ENCODE results near the gene PLPP1.

PLPP1 gene

DNA sequence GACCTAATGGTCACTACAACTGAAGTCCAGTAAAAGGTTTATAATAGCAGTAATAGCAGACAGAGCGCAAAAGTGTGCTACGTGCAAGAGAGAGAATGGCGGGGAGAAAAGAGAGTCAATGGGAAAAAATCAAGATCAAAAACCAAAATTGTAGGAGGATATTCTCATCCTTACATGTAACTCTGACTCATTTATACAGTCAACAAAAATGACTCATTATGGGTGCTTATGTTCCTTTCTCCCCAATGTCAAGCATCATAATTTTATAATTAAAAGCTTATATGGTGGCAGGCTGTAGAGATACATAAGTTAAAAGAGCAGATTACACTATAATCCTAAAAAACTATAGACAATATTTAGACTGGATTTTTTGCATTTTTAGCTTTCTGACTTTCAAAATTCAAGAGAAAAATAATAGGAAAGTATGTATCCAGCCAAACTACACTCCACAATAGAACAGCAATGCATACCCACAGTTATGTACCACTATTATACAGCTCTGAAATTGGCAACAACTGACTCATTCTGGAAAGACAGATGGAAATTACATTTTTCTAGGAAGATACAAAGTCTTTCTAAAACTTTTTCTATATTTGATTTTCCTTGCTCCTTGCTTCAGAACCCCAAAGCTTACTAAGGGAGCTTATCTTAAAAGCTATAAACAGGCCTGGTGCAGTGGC is 78.4 kb downstream of the PLPP1 start:
- peaks cover 3 to 7% of the 10 kb centered on the region in 2 donors for H3K36me3 ChIP-seq (ENCODE audit: control insufficient read depth in 2 of 2, insufficient read depth in 2 of 2, low read length in 2 of 2)
- no peak overlapping the region for H3K27ac ChIP-seq (ENCODE audit: low read depth in 2 of 2, low read length in 2 of 2)
- H3K4me3 ChIP-seq (ENCODE audit: low read length in 2 of 2): no peak overlapping the region
- H3K27me3 ChIP-seq (ENCODE audit: control insufficient read depth in 2 of 2, insufficient read depth in 2 of 2, low read length in 2 of 2): no peaks in the 10 kb centered on the region
- H3K9me3 ChIP-seq (ENCODE audit: control insufficient read depth in 2 of 2, low read length in 2 of 2): no peaks in the 10 kb centered on the region
- no peaks in the 10 kb centered on the region for H3K4me1 ChIP-seq (ENCODE audit: control insufficient read depth in 2 of 2, insufficient read depth in 2 of 2, low read length in 2 of 2)
- H3K9ac ChIP-seq (ENCODE audit: low read depth in 1 of 2, low read length in 2 of 2): no peak overlapping the region

GRCh38 chr5:55454282-55454681 is 80.5 kb downstream of the PLPP1 start:
- Histone ChIP-seq H3K36me3 (ENCODE audit: control insufficient read depth in 2 of 2, insufficient read depth in 2 of 2, low read length in 2 of 2) (peaks cover 5 to 7% of the 10 kb centered on the region in 2 donors), H3K27me3 (ENCODE audit: control insufficient read depth in 2 of 2, insufficient read depth in 2 of 2, low read length in 2 of 2) (no peaks in the 10 kb centered on the region), H3K9me3 (ENCODE audit: control insufficient read depth in 2 of 2, low read length in 2 of 2) (no peaks in the 10 kb centered on the region), H3K4me1 (ENCODE audit: control insufficient read depth in 2 of 2, insufficient read depth in 2 of 2, low read length in 2 of 2) (no peaks in the 10 kb centered on the region), H3K9ac (ENCODE audit: low read depth in 1 of 2, low read length in 2 of 2) (no peak overlapping the region), H3K4me3 (ENCODE audit: low read length in 2 of 2) (no peak overlapping the region), H3K27ac (ENCODE audit: low read depth in 2 of 2, low read length in 2 of 2) (no peak overlapping the region)

GRCh38 chr5:55453211-55453610 is 81.6 kb downstream of the PLPP1 start:
- Histone ChIP-seq H3K27ac (ENCODE audit: low read depth in 2 of 2, low read length in 2 of 2) (no peak overlapping the region), H3K27me3 (ENCODE audit: control insufficient read depth in 2 of 2, insufficient read depth in 2 of 2, low read length in 2 of 2) (no peaks in the 10 kb centered on the region), H3K9me3 (ENCODE audit: control insufficient read depth in 2 of 2, low read length in 2 of 2) (no peaks in the 10 kb centered on the region), H3K36me3 (ENCODE audit: control insufficient read depth in 2 of 2, insufficient read depth in 2 of 2, low read length in 2 of 2) (peaks cover 5 to 7% of the 10 kb centered on the region in 2 donors), H3K4me3 (ENCODE audit: low read length in 2 of 2) (no peak overlapping the region), H3K9ac (ENCODE audit: low read depth in 1 of 2, low read length in 2 of 2) (no peak overlapping the region), H3K4me1 (ENCODE audit: control insufficient read depth in 2 of 2, insufficient read depth in 2 of 2, low read length in 2 of 2) (no peaks in the 10 kb centered on the region)

DNA sequence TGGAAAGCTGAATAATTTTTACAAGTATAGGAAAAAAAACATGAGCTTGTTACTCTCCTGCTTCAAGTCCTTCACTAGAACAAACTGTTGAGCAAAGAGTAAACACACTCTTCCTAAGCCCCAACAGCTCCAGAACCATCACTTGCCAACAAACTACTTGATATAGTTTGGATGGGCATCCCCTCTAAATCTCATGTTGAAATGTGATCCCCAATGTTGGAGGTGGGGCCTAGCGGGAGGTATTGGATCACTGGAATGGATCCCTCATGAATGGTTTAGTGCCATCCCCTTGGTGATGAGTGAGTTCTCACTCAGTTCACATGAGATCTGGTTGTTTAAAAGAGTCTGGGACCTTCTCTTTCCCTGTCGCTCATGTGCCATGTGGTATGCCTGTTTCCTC is 82.8 kb downstream of the PLPP1 start:
- no peak overlapping the region for H3K4me3 ChIP-seq (ENCODE audit: low read length in 2 of 2)
- no peak overlapping the region for H3K27ac ChIP-seq (ENCODE audit: low read depth in 2 of 2, low read length in 2 of 2)
- H3K4me1 ChIP-seq (ENCODE audit: control insufficient read depth in 2 of 2, insufficient read depth in 2 of 2, low read length in 2 of 2): no peaks in the 10 kb centered on the region
- no peak overlapping the region for H3K9ac ChIP-seq (ENCODE audit: low read depth in 1 of 2, low read length in 2 of 2)
- H3K27me3 ChIP-seq (ENCODE audit: control insufficient read depth in 2 of 2, insufficient read depth in 2 of 2, low read length in 2 of 2): no peaks in the 10 kb centered on the region
- H3K9me3 ChIP-seq (ENCODE audit: control insufficient read depth in 2 of 2, low read length in 2 of 2): no peaks in the 10 kb centered on the region
- peaks cover 5 to 7% of the 10 kb centered on the region in 2 donors for H3K36me3 ChIP-seq (ENCODE audit: control insufficient read depth in 2 of 2, insufficient read depth in 2 of 2, low read length in 2 of 2)

DNA sequence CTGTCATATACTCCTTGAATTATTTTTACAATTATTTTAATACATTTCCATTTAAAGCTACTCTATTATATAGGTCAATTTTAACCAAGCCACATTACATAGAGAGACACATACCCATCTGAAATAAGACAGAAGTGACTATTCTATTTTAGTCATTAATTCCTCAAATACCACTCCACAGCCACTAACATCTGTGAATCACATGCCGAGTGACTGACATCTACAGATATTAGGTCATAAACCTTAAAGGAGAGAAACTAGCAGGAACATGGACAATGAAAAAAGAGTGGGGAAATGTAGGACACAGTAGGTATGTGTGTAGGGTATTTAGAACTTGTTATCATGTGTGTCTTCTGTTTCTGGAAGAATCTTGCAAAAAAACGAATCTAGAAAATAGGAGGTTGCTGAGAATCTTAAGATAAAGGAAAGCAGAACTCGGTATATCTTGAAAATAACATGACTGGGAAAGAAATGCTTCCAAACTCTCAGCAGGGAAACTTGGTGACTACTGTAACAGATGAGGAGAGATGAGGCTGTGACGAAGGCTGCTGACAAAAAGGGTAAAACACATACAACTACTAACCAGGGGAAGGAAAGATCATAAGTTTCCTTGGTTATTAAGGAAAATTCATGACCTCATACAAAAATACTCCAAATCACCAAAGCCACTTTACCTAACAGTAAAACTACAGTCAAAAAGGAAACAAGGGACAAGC is 84.6 kb downstream of the PLPP1 start:
- no peak overlapping the region for H3K4me3 ChIP-seq (ENCODE audit: low read length in 2 of 2)
- no peak overlapping the region for H3K27ac ChIP-seq (ENCODE audit: low read depth in 2 of 2, low read length in 2 of 2)
- H3K9me3 ChIP-seq (ENCODE audit: control insufficient read depth in 2 of 2, low read length in 2 of 2): no peaks in the 10 kb centered on the region
- H3K27me3 ChIP-seq (ENCODE audit: control insufficient read depth in 2 of 2, insufficient read depth in 2 of 2, low read length in 2 of 2): no peaks in the 10 kb centered on the region
- H3K9ac ChIP-seq (ENCODE audit: low read depth in 1 of 2, low read length in 2 of 2): no peak overlapping the region
- H3K36me3 ChIP-seq (ENCODE audit: control insufficient read depth in 2 of 2, insufficient read depth in 2 of 2, low read length in 2 of 2): peaks cover 3 to 7% of the 10 kb centered on the region in 2 donors
- H3K4me1 ChIP-seq (ENCODE audit: control insufficient read depth in 2 of 2, insufficient read depth in 2 of 2, low read length in 2 of 2): no peaks in the 10 kb centered on the region

DNA sequence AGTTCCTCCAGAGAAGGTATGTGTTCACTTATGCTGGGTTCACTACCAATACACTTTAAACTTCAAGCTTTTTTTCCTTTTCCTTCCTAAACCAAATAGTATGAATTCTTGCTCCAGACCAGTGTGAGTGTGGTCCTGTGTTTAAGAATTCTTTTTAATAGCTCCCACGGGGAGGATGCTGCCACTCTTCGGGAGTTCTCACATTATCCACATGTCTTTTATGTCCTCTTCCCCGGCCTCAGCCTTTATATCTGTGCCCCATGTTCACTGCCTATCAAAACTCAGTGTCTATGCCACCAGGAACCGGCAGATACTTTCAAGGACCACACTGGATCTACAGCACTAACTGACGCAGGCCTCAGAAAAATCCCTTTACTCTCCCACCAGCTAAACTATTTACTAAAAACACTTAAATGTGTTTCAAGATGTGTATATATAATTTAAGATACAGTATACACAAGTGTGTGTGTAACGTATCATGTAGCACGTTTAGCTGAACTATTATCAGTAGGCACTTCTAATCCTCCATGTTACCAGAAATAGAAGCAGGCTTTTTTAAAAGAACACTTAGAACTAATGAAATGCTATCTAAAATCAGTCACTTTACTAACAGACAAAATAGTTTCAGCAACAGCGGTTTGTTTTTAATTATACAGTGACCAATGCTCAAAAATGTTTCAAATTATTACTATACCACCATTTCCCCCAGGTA is 88.0 kb downstream of the PLPP1 start:
- no peaks in the 10 kb centered on the region for H3K9me3 ChIP-seq (ENCODE audit: control insufficient read depth in 2 of 2, low read length in 2 of 2)
- H3K4me3 ChIP-seq (ENCODE audit: low read length in 2 of 2): no peak overlapping the region
- peaks cover 1 to 3% of the 10 kb centered on the region in 2 donors for H3K36me3 ChIP-seq (ENCODE audit: control insufficient read depth in 2 of 2, insufficient read depth in 2 of 2, low read length in 2 of 2)
- H3K27me3 ChIP-seq (ENCODE audit: control insufficient read depth in 2 of 2, insufficient read depth in 2 of 2, low read length in 2 of 2): no peaks in the 10 kb centered on the region
- H3K27ac ChIP-seq (ENCODE audit: low read depth in 2 of 2, low read length in 2 of 2): no peak overlapping the region
- no peaks in the 10 kb centered on the region for H3K4me1 ChIP-seq (ENCODE audit: control insufficient read depth in 2 of 2, insufficient read depth in 2 of 2, low read length in 2 of 2)
- no peak overlapping the region for H3K9ac ChIP-seq (ENCODE audit: low read depth in 1 of 2, low read length in 2 of 2)

- H3K4me1 ChIP-seq (ENCODE audit: control insufficient read depth in 2 of 2, insufficient read depth in 2 of 2, low read length in 2 of 2): peaks cover 0 to under 1% of the 10 kb centered on the region in 2 donors
- peaks cover 9 to 13% of the 10 kb centered on the region in 2 donors for H3K36me3 ChIP-seq (ENCODE audit: control insufficient read depth in 2 of 2, insufficient read depth in 2 of 2, low read length in 2 of 2)
- no peaks in the 10 kb centered on the region for H3K27me3 ChIP-seq (ENCODE audit: control insufficient read depth in 2 of 2, insufficient read depth in 2 of 2, low read length in 2 of 2)
- no peak overlapping the region for H3K4me3 ChIP-seq (ENCODE audit: low read length in 2 of 2)
- no peak overlapping the region for H3K27ac ChIP-seq (ENCODE audit: low read depth in 2 of 2, low read length in 2 of 2)
- no peaks in the 10 kb centered on the region for H3K9me3 ChIP-seq (ENCODE audit: control insufficient read depth in 2 of 2, low read length in 2 of 2)
- no peak overlapping the region for H3K9ac ChIP-seq (ENCODE audit: low read depth in 1 of 2, low read length in 2 of 2)
Observed at GRCh38 chr5:55445791-55446190, 89.0 kb downstream of the PLPP1 start.

DNA sequence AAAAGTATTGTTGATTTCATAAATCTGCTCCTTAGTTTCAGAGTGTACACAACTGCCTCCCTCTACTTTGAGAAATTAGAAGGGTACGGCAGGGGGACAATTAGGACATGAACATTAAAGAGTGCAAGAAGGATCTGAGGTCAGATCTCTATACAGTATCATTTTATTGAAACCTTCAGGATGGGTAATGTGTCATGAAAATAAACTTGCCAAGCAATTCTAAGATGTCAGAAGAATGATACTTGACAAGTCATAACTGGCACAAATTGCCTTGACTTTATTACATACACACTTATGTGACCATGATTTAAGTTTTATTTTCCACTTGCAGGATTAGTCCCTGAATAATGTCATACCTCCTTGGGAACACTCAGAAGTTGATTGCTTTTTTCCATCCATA is 92.8 kb downstream of the PLPP1 start:
- Histone ChIP-seq H3K9me3 (ENCODE audit: control insufficient read depth in 2 of 2, low read length in 2 of 2) (no peaks in the 10 kb centered on the region), H3K27ac (ENCODE audit: low read depth in 2 of 2, low read length in 2 of 2) (no peak overlapping the region), H3K4me3 (ENCODE audit: low read length in 2 of 2) (no peak overlapping the region), H3K9ac (ENCODE audit: low read depth in 1 of 2, low read length in 2 of 2) (no peak overlapping the region), H3K4me1 (ENCODE audit: control insufficient read depth in 2 of 2, insufficient read depth in 2 of 2, low read length in 2 of 2) (peaks cover 11 to 13% of the 10 kb centered on the region in 2 donors), H3K36me3 (ENCODE audit: control insufficient read depth in 2 of 2, insufficient read depth in 2 of 2, low read length in 2 of 2) (peaks cover 18 to 26% of the 10 kb centered on the region in 2 donors), H3K27me3 (ENCODE audit: control insufficient read depth in 2 of 2, insufficient read depth in 2 of 2, low read length in 2 of 2) (no peaks in the 10 kb centered on the region)

- Histone ChIP-seq H3K9ac (ENCODE audit: low read depth in 1 of 2, low read length in 2 of 2) (no peak overlapping the region), H3K4me1 (ENCODE audit: control insufficient read depth in 2 of 2, insufficient read depth in 2 of 2, low read length in 2 of 2) (peaks cover 11 to 13% of the 10 kb centered on the region in 2 donors), H3K27ac (ENCODE audit: low read depth in 2 of 2, low read length in 2 of 2) (peak overlapping the region in 1 of 2 donors; percentile 32), H3K36me3 (ENCODE audit: control insufficient read depth in 2 of 2, insufficient read depth in 2 of 2, low read length in 2 of 2) (peaks cover 20 to 30% of the 10 kb centered on the region in 2 donors), H3K4me3 (ENCODE audit: low read length in 2 of 2) (no peak overlapping the region), H3K27me3 (ENCODE audit: control insufficient read depth in 2 of 2, insufficient read depth in 2 of 2, low read length in 2 of 2) (no peaks in the 10 kb centered on the region), H3K9me3 (ENCODE audit: control insufficient read depth in 2 of 2, low read length in 2 of 2) (no peaks in the 10 kb centered on the region)
Observed at GRCh38 chr5:55441107-55441771, 93.5 kb downstream of the PLPP1 start.
